ENCODE measurements around the gene MRPL4. TPM values are rescaled to one million over a fixed set of nuclear protein-coding genes. Genes with fewer than 3 reads are reported as not detected.
"Not testable (repeated sequence)": the region's sequence is repeated elsewhere in the genome, so short reads cannot be mapped to it uniquely, and the experiment has no call there.

The MRPL4 gene
- total RNA-seq, 1 donor from 2014 or later, result 12.9 TPM

DNA sequence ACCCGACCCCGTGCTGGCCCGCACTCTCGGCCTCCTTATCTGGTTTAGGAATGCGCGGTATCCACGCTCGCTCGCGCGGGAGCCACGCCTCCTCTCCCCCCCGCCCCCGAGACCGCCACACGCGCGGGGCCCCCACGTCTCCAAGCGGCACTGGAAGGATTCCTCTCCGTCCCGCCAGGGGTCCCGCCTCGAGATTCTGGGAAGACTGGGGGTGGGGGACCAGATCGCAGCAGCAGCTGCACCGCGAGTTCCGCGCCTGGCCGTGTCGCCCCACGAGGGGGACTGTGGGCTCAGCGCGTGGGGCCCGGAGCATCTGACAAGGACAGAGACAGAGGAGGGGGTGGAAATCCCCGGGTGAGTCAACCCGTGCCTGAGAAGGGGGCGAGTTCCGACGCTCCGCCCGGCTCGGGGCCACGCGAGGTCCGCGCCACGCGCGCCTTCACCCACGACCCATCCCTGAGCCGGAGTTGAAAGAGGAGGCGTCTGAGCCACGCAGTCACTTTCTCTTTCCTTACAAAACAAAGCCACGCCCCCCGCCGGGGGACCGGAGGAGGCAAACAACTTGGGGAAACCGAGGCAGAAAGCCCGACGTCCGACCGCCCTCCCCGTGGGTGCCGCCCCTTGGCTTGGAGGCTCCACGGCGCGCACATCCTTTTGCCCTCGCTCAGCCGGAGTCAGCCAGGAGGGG is 21.7 kb upstream of the MRPL4 start:
- peak; percentile 7 to 13 for DNase-seq (ENCODE audit: low read depth in 2 of 2)

DNA sequence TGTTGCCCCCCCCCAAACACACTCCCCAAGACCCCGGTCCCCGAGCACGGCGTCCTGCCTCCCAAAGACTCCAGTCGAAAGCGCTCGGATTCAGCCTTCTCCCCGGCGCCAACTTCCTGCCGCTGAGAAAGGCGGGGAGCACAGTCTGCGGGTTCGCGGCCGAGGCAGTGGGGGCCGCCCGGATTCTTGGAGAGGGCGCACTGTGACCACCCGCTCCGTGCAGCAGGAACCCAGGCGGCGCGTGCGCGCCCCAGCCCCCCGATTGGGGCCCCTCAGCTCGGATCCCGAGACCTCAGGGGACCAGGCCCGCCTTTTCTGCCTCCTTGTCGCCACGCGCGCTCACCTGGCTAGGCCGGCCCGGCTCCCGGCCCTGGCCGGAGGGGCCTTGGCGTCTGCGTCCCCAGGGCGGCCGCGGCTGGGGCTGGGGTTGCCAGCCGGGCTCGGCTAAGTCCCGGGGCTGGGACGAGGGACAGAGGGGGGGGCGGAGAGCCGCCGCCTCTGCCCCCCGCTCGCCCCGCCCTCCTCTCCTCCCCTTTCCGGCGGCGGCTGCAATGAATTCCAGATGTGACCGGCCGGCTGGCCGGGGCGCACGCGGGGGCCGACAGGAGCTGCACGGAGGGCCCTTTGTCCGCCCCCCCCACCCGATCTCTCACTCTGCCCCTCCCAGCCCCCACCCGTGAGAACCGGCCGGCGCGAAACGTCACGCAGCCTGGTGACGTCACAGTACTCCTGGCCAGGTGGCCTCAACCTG is 21.0 kb upstream of the MRPL4 start, which contains the start of gene S1PR2:
Gene S1PR2, minus strand, starts transcription at position 471 of the 751 bp plus-strand sequence. CDS start 6,426 bp downstream, outside the sequence.
- DNase-seq (ENCODE audit: low read depth in 2 of 2), result peak; percentile 44 to 63

DNA sequence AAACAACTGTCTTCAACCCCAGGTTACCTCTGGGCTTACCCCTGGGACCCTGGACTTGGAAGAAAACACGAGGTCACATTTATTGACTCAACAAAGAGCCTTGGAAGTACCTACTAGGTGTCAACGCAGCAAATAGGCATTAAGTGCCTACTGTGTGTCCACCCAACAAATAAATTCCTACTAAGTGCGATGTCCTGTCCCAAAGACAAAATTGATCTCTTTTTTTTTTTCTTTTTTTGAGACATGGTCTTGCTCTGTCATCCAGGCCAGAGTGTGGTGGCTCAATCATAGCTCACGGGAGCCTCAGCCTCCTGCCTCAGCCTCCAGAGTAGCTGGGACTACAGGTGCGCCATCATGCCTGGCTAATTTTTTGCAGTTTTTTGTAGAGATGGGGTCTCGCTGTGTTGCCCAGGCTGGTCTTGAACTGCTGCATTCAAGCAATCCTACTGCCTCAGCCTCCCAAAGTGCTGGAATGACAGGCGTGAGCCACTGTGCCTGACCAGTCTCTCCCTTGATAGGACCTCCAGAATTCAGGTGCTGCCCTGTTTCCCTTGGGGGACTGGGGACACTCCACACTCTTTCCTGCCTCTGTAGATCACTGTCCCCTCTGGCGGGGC is 20.3 kb upstream of the MRPL4 start:
- DNase-seq (ENCODE audit: low read depth in 2 of 2), result no peak

DNA sequence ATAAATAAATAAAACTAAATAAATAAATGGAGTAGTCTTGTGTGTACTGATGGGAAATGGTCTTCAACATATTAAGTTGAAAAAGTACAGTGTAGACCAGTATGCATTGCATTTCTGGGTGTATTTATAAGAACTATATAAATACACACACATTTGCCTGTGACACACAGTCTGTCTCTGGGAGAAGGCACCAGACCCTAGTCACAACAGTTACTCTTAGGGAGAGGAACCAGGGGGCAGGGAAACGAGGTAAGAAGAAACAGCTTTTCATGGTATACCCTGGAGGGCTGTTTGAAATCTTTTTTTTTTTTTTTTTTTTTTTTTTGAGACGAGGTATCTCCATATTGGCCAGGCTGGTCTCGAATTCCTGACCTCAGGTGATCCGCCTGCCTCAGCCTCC is 18.1 kb upstream of the MRPL4 start:
- DNase-seq (ENCODE audit: low read depth in 2 of 2), result no peak

DNA sequence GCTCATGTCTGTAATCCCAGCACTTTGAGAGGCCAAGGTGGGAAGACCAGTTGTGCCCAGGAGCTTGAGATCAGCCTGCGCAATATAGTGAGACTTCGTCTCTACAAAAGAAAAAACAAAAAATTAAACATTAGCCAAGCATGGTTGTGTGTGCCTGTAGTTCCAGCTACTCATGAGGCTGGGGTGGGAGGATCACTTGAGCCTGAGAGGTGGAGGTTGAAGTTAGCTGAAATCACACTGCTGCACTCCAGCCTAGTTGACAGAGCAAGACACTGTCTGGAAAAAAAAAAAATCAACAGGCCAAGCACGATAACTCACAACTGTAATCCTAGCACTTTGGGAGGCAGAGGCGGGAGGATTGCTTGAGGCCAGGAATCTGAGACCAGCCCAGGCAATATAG is 17.0 kb upstream of the MRPL4 start:
- DNase-seq (ENCODE audit: low read depth in 2 of 2), result no peak

DNA sequence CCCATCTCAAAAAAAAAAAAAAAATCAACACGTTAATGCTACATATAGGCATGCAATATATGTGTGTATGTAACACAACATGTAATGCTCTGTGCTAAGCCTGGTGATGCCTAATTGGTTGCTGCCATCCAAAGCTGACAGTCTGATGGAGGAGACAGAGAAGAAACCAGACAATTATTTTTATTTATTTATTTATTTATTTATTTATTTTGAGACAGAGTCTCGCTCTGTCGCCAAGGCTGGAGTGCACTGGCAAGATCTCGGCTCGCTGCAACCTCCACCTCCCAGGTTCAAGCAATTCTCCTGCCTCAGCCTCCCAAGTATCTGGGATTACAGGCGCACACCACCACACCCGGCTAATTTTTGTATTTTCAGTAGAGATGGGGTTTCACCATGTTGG is 16.6 kb upstream of the MRPL4 start:
- DNase-seq (ENCODE audit: low read depth in 2 of 2), result not testable (repeated sequence)

DNA sequence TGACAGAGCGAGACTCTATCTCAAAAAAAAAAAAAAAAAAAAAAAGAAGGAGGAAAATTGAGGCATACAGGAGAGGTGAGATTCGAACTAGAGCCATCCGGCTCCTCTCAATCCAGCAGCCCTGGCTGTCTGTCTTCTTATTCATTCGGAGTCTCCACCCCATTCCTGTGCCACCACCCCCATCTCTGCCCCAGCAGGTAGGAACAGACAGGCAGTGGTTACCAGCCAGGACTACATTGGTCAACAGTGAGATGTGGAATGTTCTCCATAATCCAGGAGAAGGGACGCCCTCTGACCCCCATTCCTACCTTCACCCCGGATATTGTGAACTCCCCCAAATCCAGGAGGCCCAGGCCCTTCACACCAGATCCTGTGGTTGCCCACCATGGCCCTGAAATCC is 14.3 kb upstream of the MRPL4 start:
- DNase-seq (ENCODE audit: low read depth in 2 of 2), result no peak

DNA sequence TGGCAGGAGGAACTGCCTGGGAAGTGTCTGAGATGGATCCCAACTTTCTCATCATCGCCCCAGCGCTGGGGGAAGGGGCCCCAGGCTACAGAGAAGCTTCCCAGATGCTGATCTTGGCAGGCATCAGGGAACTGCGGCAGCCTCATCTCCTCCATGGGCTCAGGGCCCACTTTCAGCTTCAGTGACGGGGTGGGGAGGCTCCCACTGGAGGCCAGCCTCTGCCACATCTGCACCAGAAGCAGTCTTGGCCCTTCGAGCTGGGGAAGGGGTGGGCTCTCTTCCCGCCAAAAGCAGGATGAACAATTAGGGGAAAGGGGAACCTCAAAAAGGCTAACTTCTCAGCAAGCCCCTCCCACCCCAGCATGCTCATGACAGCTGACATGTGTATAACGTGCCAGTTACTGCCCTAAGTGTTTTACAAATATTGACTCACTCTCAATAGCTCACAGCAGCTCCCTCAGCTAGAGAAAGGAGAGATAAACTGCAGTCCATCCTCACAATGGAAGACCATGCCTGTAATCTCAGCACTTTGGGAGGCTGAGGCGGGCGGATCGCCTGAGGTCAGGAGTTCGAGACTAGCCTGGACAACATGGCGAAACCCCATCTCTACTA is 13.7 kb upstream of the MRPL4 start:
- DNase-seq (ENCODE audit: low read depth in 2 of 2), result no peak

DNA sequence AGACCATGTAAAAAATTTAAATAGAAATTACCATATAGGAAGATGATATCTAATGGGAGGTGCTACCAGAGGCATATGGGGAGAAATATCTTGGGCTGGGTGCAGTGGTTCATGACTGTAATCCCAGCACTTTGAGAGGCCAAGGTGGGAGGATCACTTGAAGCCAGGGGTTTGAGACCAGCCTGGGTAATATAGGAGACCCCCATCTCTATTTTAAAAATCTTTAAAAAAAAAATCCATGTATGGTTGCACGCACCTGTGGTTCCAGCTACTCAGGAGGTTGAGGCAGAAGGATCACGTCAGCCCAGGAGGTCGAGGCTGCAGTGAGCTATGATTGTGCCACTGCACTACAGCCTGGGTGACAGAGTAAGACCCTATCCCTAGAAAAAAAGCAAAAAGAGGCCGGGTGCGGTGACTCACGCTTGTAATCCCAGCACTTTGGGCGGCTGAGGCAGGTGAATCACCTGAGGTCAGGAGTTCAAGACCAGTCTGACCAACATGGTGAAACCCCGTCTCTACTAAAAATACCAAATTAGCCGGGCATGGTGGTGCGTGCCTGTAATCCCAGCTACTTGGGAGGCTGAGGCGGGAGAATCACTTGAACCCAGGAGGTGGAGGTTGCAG is 10.1 kb upstream of the MRPL4 start:
- DNase-seq (ENCODE audit: low read depth in 2 of 2), result not testable (repeated sequence)

DNA sequence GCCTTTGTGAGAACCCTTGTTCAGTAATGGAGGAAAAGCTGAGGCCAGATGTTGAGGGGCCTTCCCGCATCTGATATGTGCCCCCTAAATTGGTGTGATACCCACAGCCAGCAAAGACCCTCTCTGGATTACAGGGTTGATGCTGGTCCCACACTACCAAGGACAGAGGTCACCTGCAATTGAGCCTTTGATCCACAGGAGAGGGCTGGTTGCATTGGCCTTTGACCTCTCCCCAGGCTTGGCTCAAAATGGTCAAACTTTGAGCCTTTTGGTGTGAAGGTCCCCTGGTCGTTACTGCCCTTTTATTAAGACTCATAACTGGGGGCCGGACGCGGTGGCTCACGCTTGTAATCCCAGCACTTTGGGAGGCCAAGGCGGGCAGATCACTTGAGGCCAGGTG is 8.4 kb upstream of the MRPL4 start:
- no peak for DNase-seq (ENCODE audit: low read depth in 2 of 2)

DNA sequence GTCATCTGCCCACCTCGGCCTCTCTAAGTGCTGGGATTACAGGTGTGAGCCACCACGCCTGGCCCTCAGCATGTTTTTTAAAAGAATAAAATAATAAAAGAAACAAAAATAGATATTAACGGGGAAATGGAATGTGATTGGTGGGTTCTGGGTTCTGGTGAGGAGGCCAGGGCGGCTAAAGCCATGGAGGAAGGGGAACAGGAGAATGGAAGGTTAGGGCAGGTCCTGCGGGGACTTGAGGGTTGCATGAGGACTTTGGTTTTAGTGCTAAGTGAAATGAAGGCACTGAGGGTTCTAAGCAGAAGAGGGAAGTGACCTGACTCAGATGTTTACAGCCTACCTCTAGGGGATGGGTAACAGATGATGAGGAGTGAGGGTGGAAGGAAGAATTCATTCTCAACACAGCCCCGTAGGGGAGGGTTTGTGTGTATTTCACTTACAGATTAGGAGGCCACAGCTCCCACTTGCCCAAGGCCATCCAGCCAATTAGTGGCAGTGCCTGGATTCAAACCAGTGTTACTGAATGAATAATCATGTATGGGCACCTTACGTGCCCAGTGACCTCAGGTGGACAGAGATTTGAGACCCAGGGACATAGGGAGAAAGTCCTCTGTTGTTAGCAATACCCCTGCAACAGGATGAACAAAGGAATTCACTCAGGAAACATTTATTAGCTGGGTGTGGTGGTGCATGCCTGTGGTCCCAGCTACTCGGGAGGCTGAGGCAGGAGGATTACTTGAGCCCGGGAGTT is 6.7 kb upstream of the MRPL4 start:
- no peak for DNase-seq (ENCODE audit: low read depth in 2 of 2)

DNA sequence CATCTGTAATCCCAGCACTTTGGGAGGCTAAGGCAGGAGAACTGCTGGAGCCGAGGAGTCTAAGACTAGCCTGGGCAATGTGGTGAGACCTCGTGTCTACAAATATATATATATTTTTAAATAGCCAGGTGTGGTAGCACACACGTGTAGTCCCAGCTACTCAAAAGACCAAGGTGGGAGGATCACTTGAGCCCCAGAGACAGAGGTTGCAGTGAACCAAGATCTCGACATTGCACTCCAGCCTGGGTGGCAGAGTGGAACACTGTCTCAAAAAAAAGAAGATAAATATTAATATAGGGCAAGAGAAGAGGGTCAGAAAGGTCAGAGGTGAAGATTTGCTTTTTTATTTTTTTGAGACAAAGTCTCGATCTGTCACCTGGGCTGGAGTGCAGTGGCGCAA is 5.5 kb upstream of the MRPL4 start:
- no peak for DNase-seq (ENCODE audit: low read depth in 2 of 2)

DNA sequence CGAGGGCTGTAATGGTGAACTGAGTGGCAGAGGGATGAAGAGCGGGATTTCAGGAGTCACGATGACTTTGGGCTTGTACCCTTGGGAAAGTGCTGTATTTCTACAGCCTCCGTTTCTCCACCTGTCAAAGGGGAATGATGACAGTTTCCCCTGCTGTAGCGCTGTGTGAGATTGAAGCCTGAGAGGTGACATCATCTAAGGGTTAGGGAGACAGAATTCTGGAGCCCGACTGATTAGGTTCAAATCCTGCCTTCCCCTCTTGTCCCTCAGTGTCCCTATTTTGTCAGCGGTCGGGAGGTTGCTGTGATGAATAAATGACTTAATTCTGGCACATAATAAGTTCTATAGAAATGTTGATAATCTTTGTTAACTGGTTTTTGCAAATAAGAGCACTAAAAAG is 693 bp downstream of the MRPL4 start:
- DNase-seq (ENCODE audit: low read depth in 2 of 2), result no peak

DNA sequence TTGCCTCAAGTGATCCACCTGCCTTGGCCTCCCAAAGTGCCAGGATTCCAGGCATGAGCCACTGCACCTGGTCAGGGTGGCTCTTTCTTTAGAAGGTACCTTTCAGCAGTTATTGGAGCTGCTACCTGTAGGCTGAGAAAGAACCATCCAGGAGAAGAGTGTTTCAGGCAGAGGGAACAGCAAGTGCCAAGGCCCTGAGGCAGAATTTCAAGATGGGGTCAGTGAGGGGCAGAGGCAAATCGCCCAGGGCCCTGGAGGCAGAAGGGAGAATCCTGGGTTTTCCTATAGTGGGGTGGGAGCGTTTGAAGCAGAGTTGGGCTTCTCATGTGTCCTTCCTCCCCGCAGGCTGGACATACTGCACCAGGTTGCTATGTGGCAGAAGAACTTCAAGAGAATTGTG is 2.2 kb downstream of the MRPL4 start:
- DNase-seq (ENCODE audit: low read depth in 2 of 2), result no peak

DNA sequence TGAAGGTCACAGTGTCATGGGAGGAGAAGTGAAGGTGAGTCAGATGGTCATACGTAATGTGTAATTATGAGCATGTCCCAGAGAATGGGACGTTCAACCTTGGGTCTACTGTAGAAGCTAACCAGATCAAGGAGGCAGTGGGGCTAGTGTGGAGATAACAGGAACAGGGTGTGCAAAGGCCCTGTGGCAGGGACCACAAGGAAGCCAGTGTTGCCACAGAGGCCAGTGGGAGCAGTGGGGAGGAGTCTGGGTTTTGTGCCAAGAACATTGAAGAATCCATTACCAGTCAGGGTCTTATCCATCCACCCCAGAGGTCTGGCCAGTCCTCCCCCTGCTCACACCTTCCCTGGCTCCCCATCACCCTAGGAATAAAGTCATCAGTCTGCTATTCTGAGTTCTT is 3.3 kb downstream of the MRPL4 start:
- peak in 1 of 2 donors; percentile 23 for DNase-seq (ENCODE audit: low read depth in 2 of 2)

DNA sequence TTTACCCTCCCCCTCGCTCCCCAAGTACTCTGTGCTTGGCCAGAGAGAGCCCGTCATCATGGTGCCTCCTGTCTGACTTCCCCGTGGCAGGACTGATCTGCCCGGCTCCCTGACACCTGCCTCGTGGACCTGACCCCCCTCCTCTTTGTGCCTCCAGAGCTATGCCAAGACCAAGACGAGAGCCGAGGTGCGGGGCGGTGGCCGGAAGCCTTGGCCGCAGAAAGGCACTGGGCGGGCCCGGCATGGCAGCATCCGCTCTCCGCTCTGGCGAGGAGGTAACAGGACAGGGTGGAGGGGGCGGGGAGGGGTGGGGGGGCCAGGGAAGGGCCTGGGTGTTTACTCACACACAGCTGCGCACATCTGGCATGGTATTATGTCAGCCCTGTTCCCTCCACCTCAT is 4.5 kb downstream of the MRPL4 start:
- DNase-seq (ENCODE audit: low read depth in 2 of 2), result no peak

DNA sequence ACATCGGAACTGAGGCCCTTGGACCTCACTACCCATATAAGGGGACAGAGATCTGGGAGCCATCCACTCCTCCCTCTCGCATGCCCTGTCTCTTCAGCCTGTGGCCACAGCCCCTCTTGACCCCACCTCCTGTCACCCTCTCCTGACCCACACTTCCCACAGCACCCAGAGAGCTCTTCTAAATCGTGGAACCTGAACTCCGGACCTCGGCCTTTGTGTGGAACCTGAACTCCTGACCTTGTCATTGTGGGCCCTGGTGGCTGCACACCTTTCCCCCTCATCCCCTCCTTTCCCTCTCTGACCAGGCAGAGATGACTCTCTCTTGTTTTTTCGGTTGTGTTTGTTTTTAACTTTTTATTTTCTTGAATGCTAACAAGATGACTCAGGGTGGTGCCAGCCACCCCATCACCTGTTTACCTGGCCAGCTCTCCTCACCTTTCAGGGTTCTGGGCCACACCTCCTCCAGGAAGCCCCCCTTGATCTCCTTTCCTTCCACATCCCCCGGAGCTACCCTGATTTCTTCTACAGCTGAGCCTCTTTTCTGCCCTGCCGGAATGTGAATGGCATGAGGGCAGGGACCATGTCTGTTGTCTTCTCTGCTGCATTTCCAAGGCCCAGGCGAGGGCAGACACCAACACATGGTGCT is 5.1 kb downstream of the MRPL4 start:
- DNase-seq (ENCODE audit: low read depth in 2 of 2), result no peak

DNA sequence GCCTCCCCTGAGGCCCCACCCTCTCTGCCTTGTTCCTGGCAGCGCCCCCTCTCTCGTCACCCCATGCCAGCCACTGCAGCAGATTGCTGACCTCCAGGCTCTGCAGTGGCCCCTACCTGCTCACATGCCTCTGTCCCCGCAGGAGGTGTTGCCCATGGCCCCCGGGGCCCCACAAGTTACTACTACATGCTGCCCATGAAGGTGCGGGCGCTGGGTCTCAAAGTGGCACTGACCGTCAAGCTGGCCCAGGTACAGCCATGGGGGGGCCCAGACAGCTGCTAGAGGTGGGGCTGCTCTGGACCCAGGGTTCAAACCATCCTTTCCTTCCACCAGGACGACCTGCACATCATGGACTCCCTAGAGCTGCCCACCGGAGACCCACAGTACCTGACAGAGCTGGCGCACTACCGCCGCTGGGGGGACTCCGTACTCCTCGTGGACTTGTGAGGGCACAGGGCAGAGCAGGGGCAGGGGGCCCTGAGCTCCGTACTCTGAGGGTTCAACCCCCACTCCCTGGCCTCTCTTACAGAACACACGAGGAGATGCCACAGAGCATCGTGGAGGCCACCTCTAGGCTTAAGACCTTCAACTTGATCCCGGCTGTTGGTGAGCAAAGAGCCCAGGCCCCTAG is 6.2 kb downstream of the MRPL4 start:
- no peak for DNase-seq (ENCODE audit: low read depth in 2 of 2)

DNA sequence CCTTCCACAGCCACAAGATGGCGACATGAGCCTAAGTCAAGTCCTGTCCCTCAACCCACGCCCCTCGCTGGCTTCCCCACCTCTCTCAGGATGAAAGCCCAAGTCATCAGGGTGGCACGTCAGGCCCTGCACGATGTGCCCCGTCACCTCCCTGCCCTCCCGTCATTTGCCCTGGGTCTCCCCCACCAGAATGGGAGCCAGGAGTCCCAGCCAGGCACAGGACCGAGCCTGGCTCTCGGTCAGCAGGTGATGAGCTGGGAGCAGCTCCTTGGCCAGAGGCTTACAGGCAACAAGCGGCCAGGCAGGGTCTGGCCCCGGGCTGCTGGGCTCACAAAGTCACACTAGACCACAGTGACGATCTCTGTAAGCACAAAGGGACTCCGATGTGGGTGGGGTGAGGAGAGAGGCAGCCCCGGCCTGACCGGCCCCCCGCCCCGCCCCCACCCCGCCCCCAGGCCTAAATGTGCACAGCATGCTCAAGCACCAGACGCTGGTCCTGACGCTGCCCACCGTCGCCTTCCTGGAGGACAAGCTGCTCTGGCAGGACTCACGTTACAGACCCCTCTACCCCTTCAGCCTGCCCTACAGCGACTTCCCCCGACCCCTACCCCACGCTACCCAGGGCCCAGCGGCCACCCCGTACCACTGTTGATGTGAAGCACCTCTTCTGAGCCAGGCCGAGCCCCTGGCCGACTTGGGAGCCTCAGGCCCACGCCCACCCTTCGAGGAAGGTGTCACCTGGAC is 7.3 kb downstream of the MRPL4 start:
- DNase-seq (ENCODE audit: low read depth in 2 of 2), result peak; percentile 90 to 93

Measured in lung microvascular endothelial cell (primary cell).